Left ventricle myocardium inferior (tissue), 1 donor: ENCODE measurements around the gene CTNNBL1. TPM values are rescaled to one million over a fixed set of nuclear protein-coding genes. Genes with fewer than 3 reads are reported as not detected.
"Not testable (repeated sequence)": the region's sequence is repeated elsewhere in the genome, so short reads cannot be mapped to it uniquely, and the experiment has no call there.

Experiments used
- DNase-seq: peaks from one replicate; pipeline ENCODE4 v3.0.0-alpha.2; 2020
- H3K27ac ChIP-seq: fragments of 200-600 bp; replicated peaks from 2 replicates; pipeline ENCODE4 v1.8.0; 2021
- H3K27me3 ChIP-seq: fragments of 200-600 bp; 2 replicates; pipeline ENCODE4 v1.8.0; 2021; ENCODE audit warnings: low read depth
- H3K36me3 ChIP-seq: fragments of 200-600 bp; 2 replicates; pipeline ENCODE4 v1.8.0; 2021
- H3K4me1 ChIP-seq: fragments of 200-600 bp; 2 replicates; pipeline ENCODE4 v1.8.0; 2021
- H3K4me3 ChIP-seq: fragments of 200-600 bp; 2 replicates; pipeline ENCODE4 v1.8.0; 2021; ENCODE audit warnings: mild to moderate bottlenecking, moderate library complexity
- H3K9me3 ChIP-seq: fragments of 200-600 bp; replicated peaks from 2 replicates; pipeline ENCODE4 v1.8.0; 2021
- intact Hi-C: fragments of 100-400 bp; cut with micrococcal nuclease; formaldehyde crosslinking; loops from one replicate; pipeline ENCODE4 v1.11.0; 2022
- total RNA-seq: library from RNA; stranded (reverse); fragmentation: NEBNext Ultra II Directional; extraction: Animal tissue kit (Norgen Biotek cat#: 25700); gene quantifications from one replicate; pipeline ENCODE4 v1.2.1, GENCODE V29; 2021
- TF ChIP-seq, protein P1 (sequence below): fragments of 200-600 bp; IDR thresholded peaks from 2 replicates; pipeline ENCODE4 v1.8.0; 2021; ENCODE audit warnings: antibody characterized with exemption, mild to moderate bottlenecking, borderline replicate concordance
- donor health status: DM: no; HTN: yes; CAD: no; lungs with severe emphysema.

The CTNNBL1 gene
- total RNA-seq, 1 donor from 2014 or later, result 58.8 TPM

DNA sequence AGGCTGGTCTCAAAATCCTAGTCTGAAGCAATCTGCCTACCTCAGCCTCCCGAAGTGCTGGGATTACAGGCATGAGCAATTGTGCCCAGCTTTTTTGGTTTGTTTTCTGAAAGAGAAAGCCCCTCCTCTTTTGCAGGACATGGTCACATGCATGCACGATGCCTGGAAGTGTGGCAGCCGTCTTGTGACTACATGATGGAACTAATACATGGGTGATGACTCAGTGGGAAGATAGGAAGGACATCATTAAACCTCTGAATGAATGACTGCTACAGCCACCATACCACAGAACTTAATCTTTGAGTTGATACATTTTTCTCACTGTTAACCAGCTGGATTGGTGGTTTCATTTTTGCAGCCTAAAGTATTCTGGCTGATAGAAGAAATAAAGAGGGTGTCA, 13.4 kb upstream of the CTNNBL1 start:
- Histone ChIP-seq H3K4me3 (no peak overlapping the region), H3K27me3 (peaks cover 40% of the 10 kb centered on the region), H3K9me3 (no peaks in the 10 kb centered on the region), H3K36me3 (no peaks in the 10 kb centered on the region), H3K4me1 (no peaks in the 10 kb centered on the region), H3K27ac (no peak overlapping the region)
- DNase-seq, result no peak
- TF ChIP-seq, protein P1, sequence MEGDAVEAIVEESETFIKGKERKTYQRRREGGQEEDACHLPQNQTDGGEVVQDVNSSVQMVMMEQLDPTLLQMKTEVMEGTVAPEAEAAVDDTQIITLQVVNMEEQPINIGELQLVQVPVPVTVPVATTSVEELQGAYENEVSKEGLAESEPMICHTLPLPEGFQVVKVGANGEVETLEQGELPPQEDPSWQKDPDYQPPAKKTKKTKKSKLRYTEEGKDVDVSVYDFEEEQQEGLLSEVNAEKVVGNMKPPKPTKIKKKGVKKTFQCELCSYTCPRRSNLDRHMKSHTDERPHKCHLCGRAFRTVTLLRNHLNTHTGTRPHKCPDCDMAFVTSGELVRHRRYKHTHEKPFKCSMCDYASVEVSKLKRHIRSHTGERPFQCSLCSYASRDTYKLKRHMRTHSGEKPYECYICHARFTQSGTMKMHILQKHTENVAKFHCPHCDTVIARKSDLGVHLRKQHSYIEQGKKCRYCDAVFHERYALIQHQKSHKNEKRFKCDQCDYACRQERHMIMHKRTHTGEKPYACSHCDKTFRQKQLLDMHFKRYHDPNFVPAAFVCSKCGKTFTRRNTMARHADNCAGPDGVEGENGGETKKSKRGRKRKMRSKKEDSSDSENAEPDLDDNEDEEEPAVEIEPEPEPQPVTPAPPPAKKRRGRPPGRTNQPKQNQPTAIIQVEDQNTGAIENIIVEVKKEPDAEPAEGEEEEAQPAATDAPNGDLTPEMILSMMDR, result no peak
- intact Hi-C loops, result no loop called here

DNA sequence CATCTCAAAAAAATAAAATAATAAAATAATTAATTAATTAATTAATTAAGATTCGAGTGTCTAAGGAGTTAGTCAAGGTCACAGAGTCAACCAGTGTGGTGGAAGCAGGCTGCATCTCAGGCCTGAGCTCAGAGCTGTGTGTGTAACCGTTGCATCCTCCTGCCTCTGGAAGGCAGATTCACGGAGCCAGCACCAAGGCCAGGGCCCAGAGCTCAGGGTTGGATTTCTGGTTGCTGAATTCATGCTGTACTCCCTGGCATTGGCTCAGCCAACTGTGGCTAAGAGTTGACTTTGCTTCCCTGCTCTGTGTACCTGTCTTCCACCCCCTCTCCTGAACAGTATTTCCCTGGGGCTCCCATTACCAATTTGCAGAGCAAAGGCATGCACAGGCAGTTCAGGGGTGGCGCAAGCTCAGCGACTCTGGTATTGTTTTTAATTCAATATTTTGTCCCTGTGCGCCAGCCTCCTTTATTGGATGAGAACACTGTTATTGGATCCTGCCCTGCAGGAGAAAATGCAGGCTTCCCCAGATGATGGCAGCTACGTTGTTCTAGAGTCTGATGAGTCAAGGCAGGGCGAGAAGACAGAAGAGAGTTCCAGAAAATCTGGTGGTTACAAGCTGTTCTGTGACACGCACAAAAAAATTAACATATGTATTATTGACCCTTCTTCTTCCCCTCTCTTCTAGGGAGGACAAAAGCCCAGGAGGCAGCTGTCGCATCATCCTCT, 12.3 kb upstream of the CTNNBL1 start:
- no peak for DNase-seq
- Histone ChIP-seq H3K4me1 (no peaks in the 10 kb centered on the region), H3K4me3 (no peak overlapping the region), H3K9me3 (no peaks in the 10 kb centered on the region), H3K36me3 (no peaks in the 10 kb centered on the region), H3K27me3 (peaks cover 40% of the 10 kb centered on the region), H3K27ac (no peak overlapping the region)
- intact Hi-C loops, result no loop called here
- TF ChIP-seq, protein P1, result no peak

DNA sequence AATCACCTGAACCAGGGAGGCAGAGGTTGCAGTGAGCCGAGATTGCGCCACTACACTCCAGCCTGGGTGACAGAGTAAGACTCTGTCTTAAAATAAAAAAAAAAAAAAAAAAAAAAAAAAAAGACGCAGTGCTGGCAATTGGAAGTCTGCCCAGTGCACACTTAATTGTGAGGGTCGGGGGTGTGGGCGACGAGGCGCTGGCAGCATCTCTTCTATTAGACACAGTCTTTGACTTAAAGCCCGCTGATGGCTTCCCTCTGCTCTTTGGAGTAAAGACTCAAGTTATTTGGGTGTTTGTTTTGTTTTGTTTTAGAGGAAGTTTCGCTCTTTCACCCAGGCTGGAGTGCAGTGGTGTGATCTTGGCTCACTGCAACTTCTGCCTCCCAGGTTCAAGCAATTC, 10.7 kb upstream of the CTNNBL1 start:
- DNase-seq, intact Hi-C loops, H3K36me3 ChIP-seq, H3K4me3 ChIP-seq, H3K27ac ChIP-seq, H3K9me3 ChIP-seq, H3K4me1 ChIP-seq: not testable (repeated sequence)
- H3K27me3 ChIP-seq, result peaks cover 44% of the 10 kb centered on the region

DNA sequence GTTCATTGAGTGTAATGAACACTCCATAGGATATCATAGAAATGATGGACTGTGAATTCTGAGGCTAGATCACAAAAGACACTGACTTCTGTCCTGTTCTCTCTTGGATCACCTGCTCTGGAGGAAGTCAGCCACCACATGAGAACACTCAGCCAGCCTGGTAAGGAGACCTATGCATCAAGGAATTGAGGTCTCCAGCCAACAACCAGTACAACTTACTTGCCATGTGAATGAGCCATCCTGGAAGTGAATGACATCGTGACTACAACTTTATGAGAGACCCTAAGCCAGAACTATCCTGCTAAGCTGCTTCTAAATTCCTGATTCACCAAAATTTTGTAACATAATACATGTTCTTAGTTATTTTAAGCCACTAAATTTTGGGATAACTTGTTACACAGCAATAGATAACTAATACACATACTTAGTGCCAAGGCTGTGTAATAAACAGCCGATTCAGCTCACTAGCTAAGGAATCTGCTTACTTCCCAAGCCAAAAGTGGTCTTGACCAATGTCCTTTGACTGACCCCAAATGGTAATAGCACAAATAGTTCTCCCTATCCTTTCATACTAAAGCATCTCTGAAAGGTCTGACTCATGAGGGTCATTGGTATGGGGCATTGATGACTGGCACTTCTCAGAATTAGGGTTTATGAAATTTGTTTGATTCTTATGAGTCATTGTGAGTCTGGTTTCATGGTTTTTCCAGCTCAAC, 6.9 kb upstream of the CTNNBL1 start:
- DNase-seq, result no peak
- no peak overlapping the region for H3K27ac ChIP-seq
- TF ChIP-seq, protein P1, result no peak
- no peaks in the 10 kb centered on the region for H3K36me3 ChIP-seq
- peaks cover 44% of the 10 kb centered on the region for H3K27me3 ChIP-seq
- no peak overlapping the region for H3K4me3 ChIP-seq
- peaks cover 3% of the 10 kb centered on the region for H3K9me3 ChIP-seq
- intact Hi-C loops, result no loop called here
- H3K4me1 ChIP-seq, result no peaks in the 10 kb centered on the region

DNA sequence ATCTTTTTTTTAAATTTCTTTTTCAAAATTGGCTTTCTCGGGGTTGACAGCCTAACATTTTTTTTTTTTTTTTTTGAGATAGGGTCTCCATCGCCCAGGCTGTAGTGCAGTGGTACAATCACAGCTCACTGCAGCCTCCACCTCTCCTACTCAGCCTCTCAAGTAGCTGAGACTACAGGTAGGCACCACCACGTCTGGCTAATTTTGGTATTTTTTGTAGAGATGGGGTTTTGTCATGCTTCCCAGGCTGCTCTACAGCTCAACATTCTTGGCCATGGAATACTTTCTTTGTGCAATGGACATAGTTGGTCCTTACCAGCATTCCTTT, 6.4 kb upstream of the CTNNBL1 start:
- TF ChIP-seq, protein P1, result no peak

DNA sequence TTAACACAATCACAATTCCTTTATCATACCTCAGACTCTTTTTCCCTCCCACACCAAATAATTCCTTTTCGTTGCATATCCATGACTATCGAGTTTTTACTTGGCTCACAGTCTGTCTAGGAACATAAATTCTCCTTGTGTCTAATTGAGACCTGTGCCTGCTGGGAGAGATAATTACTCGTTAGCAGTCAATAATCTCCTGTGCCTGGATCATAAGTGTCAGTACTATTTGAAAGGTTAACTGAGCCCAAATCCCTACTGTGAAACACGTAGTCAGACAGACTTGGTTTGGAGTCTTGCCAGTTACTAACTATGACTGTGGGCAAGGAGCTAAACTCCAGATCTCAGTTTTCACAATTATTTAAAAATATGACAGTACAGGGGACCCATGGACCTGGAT, 5.7 kb upstream of the CTNNBL1 start:
- Histone ChIP-seq H3K9me3 (peaks cover 3% of the 10 kb centered on the region), H3K27ac (no peak overlapping the region), H3K36me3 (no peaks in the 10 kb centered on the region), H3K4me3 (no peak overlapping the region), H3K27me3 (peaks cover 33% of the 10 kb centered on the region), H3K4me1 (no peaks in the 10 kb centered on the region)
- TF ChIP-seq, protein P1, result no peak
- intact Hi-C loops, result no loop called here
- DNase-seq, result no peak

More for the DNA sequence above, 6.4 kb upstream of the CTNNBL1 start:
- Histone ChIP-seq H3K9me3 (peaks cover 3% of the 10 kb centered on the region), H3K4me3 (no peak overlapping the region), H3K4me1 (no peaks in the 10 kb centered on the region), H3K36me3 (no peaks in the 10 kb centered on the region), H3K27me3 (peaks cover 39% of the 10 kb centered on the region), H3K27ac (no peak overlapping the region)
- DNase-seq, result no peak
- intact Hi-C loops, result no loop called here
